Measurements from ENCODE around the gene EBNA1BP2.

- TF ChIP-seq, protein P1, sequence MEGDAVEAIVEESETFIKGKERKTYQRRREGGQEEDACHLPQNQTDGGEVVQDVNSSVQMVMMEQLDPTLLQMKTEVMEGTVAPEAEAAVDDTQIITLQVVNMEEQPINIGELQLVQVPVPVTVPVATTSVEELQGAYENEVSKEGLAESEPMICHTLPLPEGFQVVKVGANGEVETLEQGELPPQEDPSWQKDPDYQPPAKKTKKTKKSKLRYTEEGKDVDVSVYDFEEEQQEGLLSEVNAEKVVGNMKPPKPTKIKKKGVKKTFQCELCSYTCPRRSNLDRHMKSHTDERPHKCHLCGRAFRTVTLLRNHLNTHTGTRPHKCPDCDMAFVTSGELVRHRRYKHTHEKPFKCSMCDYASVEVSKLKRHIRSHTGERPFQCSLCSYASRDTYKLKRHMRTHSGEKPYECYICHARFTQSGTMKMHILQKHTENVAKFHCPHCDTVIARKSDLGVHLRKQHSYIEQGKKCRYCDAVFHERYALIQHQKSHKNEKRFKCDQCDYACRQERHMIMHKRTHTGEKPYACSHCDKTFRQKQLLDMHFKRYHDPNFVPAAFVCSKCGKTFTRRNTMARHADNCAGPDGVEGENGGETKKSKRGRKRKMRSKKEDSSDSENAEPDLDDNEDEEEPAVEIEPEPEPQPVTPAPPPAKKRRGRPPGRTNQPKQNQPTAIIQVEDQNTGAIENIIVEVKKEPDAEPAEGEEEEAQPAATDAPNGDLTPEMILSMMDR (IDR thresholded peaks at IDR 0.05; ENCODE audit: insufficient read depth, low read length, poor library complexity, severe bottlenecking): no peak
- TF ChIP-seq EZH2phosphoT487 (conservative IDR thresholded peaks at IDR 0.05; ENCODE audit: low read length): no peak
These were observed 460 bp upstream of the EBNA1BP2 start for GRCh38 chr1:43172527-43172972.
